ENCODE results near the gene RANBP9.

The RANBP9 gene

DNA sequence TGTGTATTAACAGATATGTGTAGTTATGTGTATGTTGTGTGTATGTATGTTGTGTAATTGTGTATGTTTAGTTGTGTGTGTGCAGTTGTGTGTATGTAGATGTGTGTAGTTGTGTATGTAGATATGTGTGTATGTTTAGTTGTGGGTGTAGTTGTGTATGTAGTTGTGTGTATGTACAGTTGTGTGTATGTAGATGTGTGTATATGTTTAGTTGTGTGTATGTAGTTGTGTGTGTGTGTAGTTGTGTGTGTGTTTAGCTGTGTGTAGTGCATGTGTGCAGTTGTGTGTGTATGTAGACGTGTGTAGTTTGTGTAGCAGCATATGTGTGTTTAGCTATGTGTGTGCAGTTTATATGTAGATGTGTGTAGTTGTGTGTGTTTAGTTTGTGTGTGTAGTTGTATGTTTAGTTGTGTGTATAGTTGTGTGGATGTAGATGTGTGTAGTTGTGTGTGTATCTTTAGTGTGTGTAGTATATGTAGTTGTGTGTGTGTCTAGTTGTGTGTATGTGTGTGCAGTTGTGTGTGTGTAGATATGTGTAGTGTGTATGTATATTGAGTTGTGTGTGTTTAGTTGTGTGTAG lies 121.0 kb downstream of the RANBP9 start:
- no peak for TF ChIP-seq SIN3A (IDR thresholded peaks at IDR 0.05; ENCODE audit: borderline replicate concordance, insufficient read depth, low read length)
- TF ChIP-seq TAF1 (IDR thresholded peaks at IDR 0.05; ENCODE audit: borderline replicate concordance, insufficient read depth, low read length), result no peak
- no peak for TF ChIP-seq POLR2AphosphoS5 (IDR thresholded peaks at IDR 0.05; ENCODE audit: low read depth, low read length)
- no peak for TF ChIP-seq FOXP2 (optimal IDR thresholded peaks at IDR 0.05; ENCODE audit: borderline replicate concordance, extremely low read depth, extremely low read length, insufficient read depth)
- TF ChIP-seq REST (IDR thresholded peaks at IDR 0.05; ENCODE audit: insufficient read depth in 1 of 2, low read depth in 2 of 2, low read length in 2 of 2), result no peak

DNA sequence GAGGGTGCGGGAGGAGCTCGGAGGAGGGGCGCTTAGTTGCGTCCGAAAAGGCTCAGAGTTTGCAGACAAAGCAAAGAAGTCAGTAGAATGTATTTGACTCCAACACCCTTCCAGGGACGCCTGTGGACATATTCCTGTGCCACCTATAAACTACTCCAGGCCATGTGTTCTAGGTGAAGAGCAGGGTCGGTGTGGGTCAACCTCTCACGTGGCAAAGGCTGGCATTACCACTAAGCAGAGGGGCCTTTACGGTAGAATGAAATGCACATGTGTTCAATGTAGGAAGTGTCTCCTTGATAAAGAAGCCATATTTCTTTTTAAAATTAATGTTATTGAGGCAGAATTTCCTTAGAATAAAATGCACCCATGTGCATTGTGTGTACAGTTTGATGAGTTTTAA lies 121.8 kb downstream of the RANBP9 start:
- TF ChIP-seq SIN3A (IDR thresholded peaks at IDR 0.05; ENCODE audit: borderline replicate concordance, insufficient read depth, low read length) (no peak), REST (IDR thresholded peaks at IDR 0.05; ENCODE audit: insufficient read depth in 1 of 2, low read depth in 2 of 2, low read length in 2 of 2) (no peak), TAF1 (IDR thresholded peaks at IDR 0.05; ENCODE audit: borderline replicate concordance, insufficient read depth, low read length) (no peak), FOXP2 (optimal IDR thresholded peaks at IDR 0.05; ENCODE audit: borderline replicate concordance, extremely low read depth, extremely low read length, insufficient read depth) (no peak), POLR2AphosphoS5 (IDR thresholded peaks at IDR 0.05; ENCODE audit: low read depth, low read length) (no peak)

- no peak for TF ChIP-seq FOXP2 (optimal IDR thresholded peaks at IDR 0.05; ENCODE audit: borderline replicate concordance, extremely low read depth, extremely low read length, insufficient read depth)
- no peak for TF ChIP-seq REST (IDR thresholded peaks at IDR 0.05; ENCODE audit: insufficient read depth in 1 of 2, low read depth in 2 of 2, low read length in 2 of 2)
- no peak for TF ChIP-seq SIN3A (IDR thresholded peaks at IDR 0.05; ENCODE audit: borderline replicate concordance, insufficient read depth, low read length)
- TF ChIP-seq TAF1 (IDR thresholded peaks at IDR 0.05; ENCODE audit: borderline replicate concordance, insufficient read depth, low read length), result no peak
- TF ChIP-seq POLR2AphosphoS5 (IDR thresholded peaks at IDR 0.05; ENCODE audit: low read depth, low read length), result no peak
Measured at GRCh38 chr6:13586603-13587542, 124.8 kb downstream of the RANBP9 start.

DNA sequence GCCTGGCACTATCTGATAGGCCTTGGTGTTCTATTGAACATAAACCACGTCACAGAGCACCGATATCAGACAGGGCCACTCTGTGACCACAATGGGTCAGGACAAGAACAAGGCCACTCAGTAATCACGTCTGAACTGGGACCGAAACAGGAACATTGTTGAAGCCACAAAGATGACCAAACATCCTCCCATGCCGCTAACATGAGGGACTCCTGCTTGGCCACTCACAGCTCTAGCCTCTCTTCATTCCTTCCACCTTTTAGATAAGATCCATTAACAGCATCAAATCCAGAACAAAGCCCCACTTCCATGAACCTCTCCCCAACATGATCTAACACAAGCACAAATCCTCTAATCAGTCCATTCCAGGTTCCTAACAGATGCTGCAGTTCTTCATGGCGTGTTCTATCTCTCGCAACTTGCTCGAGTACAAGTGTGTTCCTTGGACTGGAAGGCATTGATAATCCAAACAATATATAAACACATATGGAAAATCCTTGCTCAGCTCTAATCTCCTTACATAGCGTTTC lies 129.9 kb downstream of the RANBP9 start:
- no peak for TF ChIP-seq REST (IDR thresholded peaks at IDR 0.05; ENCODE audit: insufficient read depth in 1 of 2, low read depth in 2 of 2, low read length in 2 of 2)
- TF ChIP-seq POLR2AphosphoS5 (IDR thresholded peaks at IDR 0.05; ENCODE audit: low read depth, low read length), result no peak
- TF ChIP-seq SIN3A (IDR thresholded peaks at IDR 0.05; ENCODE audit: borderline replicate concordance, insufficient read depth, low read length), result no peak
- TF ChIP-seq TAF1 (IDR thresholded peaks at IDR 0.05; ENCODE audit: borderline replicate concordance, insufficient read depth, low read length), result no peak
- no peak for TF ChIP-seq FOXP2 (optimal IDR thresholded peaks at IDR 0.05; ENCODE audit: borderline replicate concordance, extremely low read depth, extremely low read length, insufficient read depth)

All from PFSK-1 (cell line).